Measurements from ENCODE around the gene TESK2.
"Not testable (repeated sequence)": the region's sequence is repeated elsewhere in the genome, so short reads cannot be mapped to it uniquely, and the experiment has no call there.

TESK2 gene

GRCh38 chr1:45421935-45422334 lies 69.0 kb downstream of the TESK2 start:
- no peak for DNase-seq (ENCODE audit: low read depth in 3 of 3, low spot score in 1 of 3)

DNA sequence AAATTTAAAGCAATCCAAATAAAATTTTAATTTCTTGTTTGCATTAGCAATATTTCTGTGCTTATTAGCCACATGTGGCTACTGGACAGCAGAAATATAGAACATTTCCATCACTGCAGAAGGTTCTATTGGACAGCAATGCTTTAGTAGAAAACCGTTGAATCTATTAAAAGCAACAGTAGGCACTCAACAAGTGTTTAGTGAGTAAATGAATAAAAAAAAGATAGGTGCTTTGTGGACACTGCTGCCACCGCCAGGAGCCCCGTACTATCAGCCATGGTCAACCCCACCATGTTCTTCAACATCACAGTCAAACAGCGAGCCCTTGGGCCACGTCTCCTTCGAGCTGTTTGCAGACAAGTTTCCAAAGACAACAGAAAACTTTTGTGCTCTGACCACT lies 76.2 kb downstream of the TESK2 start:
- no peak for DNase-seq (ENCODE audit: low read depth in 3 of 3, low spot score in 1 of 3)

DNA sequence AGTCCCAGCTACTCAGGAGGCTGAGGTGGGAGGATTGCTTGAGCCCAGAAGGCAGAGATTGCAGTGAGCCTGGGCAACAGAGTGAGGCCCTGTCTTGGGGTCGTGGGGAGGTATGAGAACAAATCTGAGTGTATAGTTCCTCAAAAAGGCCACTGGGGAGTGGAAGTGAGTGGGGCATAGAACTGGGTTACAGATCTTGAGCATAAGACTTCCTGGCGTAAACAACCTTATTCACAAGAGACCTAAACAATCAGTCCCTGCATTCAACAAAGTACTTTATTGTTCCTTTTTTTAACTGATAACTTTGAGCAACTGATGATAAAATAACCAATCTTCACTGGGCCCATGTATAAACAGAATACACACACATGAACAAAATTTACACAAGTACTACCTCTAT lies 78.1 kb downstream of the TESK2 start:
- no peak for DNase-seq (ENCODE audit: low read depth in 3 of 3, low spot score in 1 of 3)

- DNase-seq (ENCODE audit: low read depth in 3 of 3, low spot score in 1 of 3), result no peak
These were observed 79.5 kb downstream of the TESK2 start for GRCh38 chr1:45411510-45411899.

DNA sequence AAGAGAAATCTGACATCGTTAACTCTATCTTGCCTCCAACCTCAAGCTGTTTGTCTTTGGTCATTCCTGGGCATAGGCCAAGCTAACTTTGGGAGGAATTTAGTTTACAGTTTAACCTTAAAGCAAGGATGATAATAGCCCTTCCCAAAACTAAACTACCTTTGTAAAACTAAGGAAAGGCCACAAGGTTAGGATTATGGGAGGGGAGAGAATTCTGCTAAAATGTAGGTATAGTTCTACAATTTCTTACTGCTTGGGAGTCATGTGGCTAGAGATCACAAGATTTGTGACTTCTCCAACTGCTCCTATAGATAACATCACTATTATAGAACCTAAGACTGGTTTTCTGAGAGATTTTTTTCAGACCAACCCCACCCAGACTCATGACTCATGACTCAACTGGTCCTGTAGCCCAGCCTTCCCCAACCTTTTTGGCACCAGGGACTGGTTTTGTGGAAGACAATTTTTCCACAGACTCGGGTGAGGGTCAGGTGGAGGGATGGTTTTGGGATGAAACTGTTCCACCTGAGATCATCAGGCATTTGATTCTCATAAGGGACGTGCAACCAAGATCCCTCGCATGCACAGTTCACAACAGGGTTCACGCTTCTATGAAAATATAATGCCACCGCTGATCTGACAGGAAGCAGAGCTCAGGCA lies 80.0 kb downstream of the TESK2 start:
- DNase-seq (ENCODE audit: low read depth in 3 of 3, low spot score in 1 of 3), result no peak

DNA sequence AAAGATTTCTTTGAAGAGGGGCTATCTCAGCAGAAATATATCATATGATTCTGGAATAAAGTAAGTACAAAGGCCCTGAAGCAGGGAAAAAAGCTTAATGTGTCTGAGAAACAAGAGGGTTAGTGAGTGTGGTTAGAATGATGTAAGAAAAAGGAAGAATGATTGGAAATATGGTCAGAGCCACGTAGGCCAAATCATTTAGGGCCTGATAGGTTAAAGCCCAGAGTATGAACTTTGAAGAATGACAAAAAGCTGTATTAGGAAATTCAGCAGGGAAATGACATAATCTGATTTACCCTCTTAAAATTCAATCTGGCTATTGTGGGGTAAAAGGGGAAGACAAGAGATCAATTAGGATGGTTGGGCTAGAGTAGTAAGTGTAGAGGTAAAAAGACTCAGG lies 81.7 kb downstream of the TESK2 start:
- no peak for DNase-seq (ENCODE audit: low read depth in 3 of 3, low spot score in 1 of 3)

- no peak for DNase-seq (ENCODE audit: low read depth in 3 of 3, low spot score in 1 of 3)
These were observed 83.2 kb downstream of the TESK2 start for GRCh38 chr1:45407629-45408287.

DNA sequence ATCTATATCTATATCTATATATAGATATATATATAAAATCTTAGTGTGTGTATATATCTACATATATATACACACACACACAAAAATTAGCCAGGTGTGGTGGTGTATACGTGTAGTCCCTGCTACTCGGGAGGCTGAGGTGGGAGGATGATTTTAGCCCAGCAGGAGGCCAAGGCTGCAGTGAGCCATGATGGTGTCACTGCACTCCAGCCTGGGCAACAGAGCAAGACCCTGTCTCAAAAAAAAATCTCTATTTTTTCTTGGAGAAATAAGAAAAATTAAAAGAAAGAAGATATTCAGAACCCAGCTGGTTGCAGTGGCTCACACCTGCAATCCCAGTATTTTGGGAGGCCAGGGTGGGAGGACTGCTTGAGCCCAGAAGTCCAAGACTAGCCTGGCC lies 85.3 kb downstream of the TESK2 start:
- DNase-seq (ENCODE audit: low read depth in 3 of 3, low spot score in 1 of 3), result no peak

DNA sequence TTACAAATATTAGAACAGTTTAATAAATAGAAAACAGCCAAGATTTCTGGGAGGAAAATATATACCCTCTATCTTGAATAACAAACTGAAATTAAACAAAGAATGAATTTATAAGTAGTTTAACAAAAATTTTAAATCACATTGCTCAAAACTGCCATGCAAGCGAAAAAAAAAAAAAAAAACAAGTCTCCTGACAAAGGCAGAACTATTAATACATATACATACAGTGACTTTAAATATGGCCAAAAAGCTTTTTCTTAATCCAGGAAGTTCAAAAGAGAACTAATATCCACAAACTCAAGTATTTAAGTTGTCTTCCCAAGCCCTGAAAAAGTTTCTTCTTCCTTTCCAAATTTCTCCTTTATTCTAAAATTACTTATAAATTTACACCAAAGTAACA lies 87.2 kb downstream of the TESK2 start:
- DNase-seq (ENCODE audit: low read depth in 3 of 3, low spot score in 1 of 3), result no peak

DNA sequence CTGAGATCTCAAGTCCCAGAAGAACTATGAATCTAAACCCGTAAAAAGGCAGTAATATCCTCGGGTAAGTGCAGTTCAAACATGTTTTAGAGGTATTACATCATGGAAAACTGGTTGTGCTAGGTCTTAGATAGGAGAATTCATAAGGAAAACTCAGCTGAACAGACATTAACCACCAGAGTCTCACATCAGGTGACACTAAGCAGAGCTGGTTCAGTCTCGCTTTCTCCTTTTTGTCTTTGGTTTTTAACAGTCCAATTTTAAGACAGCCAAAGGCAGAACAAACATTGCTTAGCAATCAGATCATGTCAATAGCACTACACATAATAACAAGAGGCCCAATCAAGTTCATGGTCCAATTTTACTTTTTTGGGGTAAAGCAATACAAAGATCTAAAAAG lies 87.7 kb downstream of the TESK2 start:
- DNase-seq (ENCODE audit: low read depth in 3 of 3, low spot score in 1 of 3), result no peak

DNA sequence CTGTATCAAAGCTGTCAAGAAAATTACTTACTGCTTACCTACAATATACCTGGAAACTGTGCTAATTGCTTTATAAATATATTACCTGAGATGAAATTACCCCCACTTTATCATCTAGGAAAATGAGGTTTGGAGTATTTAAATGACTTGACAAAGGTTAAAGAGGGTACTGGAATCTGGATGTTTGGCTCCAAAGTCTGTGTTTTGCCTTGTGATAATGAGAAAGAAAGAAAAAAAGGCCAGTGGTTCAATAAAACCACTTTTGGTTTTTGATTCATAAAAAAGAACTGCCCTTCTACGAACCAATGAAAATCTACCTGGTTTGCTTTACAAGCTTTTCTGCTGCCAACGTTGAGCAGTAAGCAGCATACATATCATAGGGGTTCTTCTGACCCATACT lies 89.4 kb downstream of the TESK2 start:
- no peak for DNase-seq (ENCODE audit: low read depth in 3 of 3, low spot score in 1 of 3)

- DNase-seq (ENCODE audit: low read depth in 3 of 3, low spot score in 1 of 3), result no peak
These were observed 90.9 kb downstream of the TESK2 start for GRCh38 chr1:45400049-45400448.

- no peak for DNase-seq (ENCODE audit: low read depth in 3 of 3, low spot score in 1 of 3)
These were observed 93.7 kb downstream of the TESK2 start for GRCh38 chr1:45397285-45397684.

- no peak for DNase-seq (ENCODE audit: low read depth in 3 of 3, low spot score in 1 of 3)
These were observed 95.4 kb downstream of the TESK2 start for GRCh38 chr1:45395582-45395981.

GRCh38 chr1:45395051-45395450 lies 95.9 kb downstream of the TESK2 start:
- no peak for DNase-seq (ENCODE audit: low read depth in 3 of 3, low spot score in 1 of 3)

DNA sequence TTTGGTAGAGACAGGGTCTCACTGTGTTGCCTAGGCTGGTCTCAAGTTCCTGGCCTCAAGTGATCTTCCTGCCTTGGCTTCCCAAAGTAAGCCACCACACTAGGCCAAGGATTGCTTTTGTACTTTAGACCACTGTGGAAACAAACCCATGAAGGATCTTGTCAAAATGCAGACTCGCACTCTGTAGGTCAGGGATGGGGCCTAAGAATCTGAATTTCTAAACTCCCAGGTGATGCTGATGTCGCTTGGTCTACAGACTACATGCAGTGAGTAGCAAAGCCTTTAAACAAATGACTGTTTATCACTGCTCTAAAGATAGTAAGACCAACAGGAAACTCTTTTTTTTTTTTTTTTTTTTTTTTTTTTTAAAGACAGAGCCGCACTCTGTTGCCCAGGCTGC lies 96.6 kb downstream of the TESK2 start:
- DNase-seq (ENCODE audit: low read depth in 3 of 3, low spot score in 1 of 3), result no peak

DNA sequence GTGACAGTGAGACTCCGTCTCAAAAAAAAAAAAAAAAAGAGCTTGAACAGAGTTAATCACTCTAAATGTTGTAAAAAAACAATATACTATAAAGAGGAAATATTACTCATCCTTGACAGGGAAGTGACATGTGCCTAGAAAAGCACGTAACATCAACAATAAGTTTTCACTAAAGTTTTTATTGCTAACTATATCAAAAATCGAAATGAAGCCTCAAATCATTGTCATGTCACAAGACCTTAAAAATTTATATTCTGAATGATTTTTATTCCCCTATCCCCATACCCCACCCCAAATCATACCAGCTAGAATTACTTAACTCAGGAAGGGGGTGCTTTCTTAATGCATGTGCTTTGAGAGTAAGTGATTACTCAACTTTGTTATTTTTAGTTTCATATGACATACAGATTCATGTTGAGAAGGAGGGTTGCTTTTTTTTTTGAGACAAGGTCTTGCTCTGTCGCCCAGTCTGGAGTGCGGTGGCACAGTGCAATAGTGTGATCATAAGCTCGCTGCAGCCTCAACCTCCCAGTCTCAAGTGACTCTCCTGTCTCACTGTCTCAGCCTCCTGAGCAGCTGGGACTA lies 97.2 kb downstream of the TESK2 start:
- DNase-seq (ENCODE audit: low read depth in 3 of 3, low spot score in 1 of 3), result no peak

GRCh38 chr1:45386219-45386618 lies 104.7 kb downstream of the TESK2 start:
- DNase-seq (ENCODE audit: low read depth in 3 of 3, low spot score in 1 of 3), result no peak

- no peak for DNase-seq (ENCODE audit: low read depth in 3 of 3, low spot score in 1 of 3)
These were observed 105.7 kb downstream of the TESK2 start for GRCh38 chr1:45385302-45385701.

DNA sequence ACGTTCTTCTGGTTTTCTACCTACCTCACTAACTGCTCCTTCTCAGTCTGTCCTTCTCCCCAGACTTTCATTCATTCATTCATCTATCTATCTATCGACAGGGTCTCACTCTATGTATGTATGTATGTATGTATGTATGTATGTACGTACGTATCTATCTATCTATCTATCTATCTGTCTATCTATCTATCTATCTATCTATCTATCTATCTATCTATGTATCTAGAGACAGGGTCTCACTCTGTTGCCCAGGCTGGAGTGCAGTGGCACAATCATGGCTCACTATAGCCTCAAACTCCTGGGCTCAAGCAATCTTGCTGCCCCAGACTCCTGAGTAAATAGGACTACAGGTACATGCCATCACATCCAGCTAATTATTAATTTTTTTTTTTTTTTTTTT lies 106.8 kb downstream of the TESK2 start:
- DNase-seq (ENCODE audit: low read depth in 3 of 3, low spot score in 1 of 3), result not testable (repeated sequence)

- DNase-seq (ENCODE audit: low read depth in 3 of 3, low spot score in 1 of 3), result no peak
These were observed 107.8 kb downstream of the TESK2 start for GRCh38 chr1:45383191-45383590.

GRCh38 chr1:45381243-45381642 lies 109.7 kb downstream of the TESK2 start:
- DNase-seq (ENCODE audit: low read depth in 3 of 3, low spot score in 1 of 3), result no peak

DNA sequence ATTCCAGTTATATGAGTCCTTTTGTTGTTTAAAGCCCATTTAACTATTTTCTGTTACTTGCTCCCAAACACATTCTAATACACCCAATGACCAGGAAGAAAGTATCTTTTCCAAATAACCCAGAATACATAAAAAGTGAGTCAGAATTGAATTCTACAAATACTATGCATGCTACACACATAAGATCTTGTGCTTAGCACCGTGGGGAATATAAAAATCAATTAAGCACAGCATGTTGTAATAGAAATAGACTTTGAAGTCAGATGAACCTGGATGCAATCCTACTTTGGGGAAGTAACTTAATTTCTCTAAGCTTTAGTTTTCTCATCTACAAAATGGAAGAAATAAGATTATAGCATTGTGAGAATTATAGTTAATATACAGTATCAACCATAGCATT lies 110.2 kb downstream of the TESK2 start:
- DNase-seq (ENCODE audit: low read depth in 3 of 3, low spot score in 1 of 3), result no peak
